H9 (cell line): ENCODE results near the gene ABCB1. TPM values are rescaled to one million over a fixed set of nuclear protein-coding genes. Genes with fewer than 3 reads are reported as not detected.
A peak's percentile ranks its signal among the peaks of the same experiment; 100 is the strongest.

ENCODE experiments used
- DNase-seq: peaks from one replicate; pipeline ENCODE4 v3.0.0-alpha.2; 2017
- H2AFZ ChIP-seq: one replicate; pipeline ENCODE4 v1.6.1; 2013; ENCODE audit warnings: mild to moderate bottlenecking, low read length, control low read depth, moderate library complexity
- H2AK5ac ChIP-seq: 2 replicates; pipeline ENCODE4 v1.6.1; 2013; ENCODE audit warnings: low read length, control low read depth, mixed read lengths; ENCODE audit not compliant: insufficient read length
- H2BK120ac ChIP-seq: one replicate; pipeline ENCODE4 v1.6.1; 2013; ENCODE audit warnings: low read depth, mild to moderate bottlenecking, low read length, control low read depth, inconsistent platforms; ENCODE audit not compliant: poor library complexity, severe bottlenecking
- H2BK12ac ChIP-seq: 2 replicates; pipeline ENCODE4 v1.6.1; 2013; ENCODE audit warnings: low read length, control low read depth, mixed read lengths, low read depth; ENCODE audit not compliant: insufficient read length
- H2BK15ac ChIP-seq: 2 replicates; pipeline ENCODE4 v1.6.1; 2013; ENCODE audit warnings: low read depth, low read length, control low read depth
- H2BK20ac ChIP-seq: one replicate; pipeline ENCODE4 v1.6.1; 2013; ENCODE audit warnings: low read depth, mild to moderate bottlenecking, low read length, control low read depth, inconsistent platforms; ENCODE audit not compliant: poor library complexity, severe bottlenecking
- H2BK5ac ChIP-seq: 2 replicates; pipeline ENCODE4 v1.6.1; 2013; ENCODE audit warnings: low read length, control low read depth, mixed read lengths; ENCODE audit not compliant: insufficient read length
- H3K14ac ChIP-seq: 2 replicates; pipeline ENCODE4 v1.6.1; 2013; ENCODE audit warnings: low read length, control low read depth; ENCODE audit not compliant: insufficient read depth
- H3K18ac ChIP-seq: 2 replicates; pipeline ENCODE4 v1.6.1; 2013; ENCODE audit warnings: low read depth, mild to moderate bottlenecking, mixed read lengths, low read length, control low read depth; ENCODE audit not compliant: insufficient read length
- H3K23ac ChIP-seq: 2 replicates; pipeline ENCODE4 v1.6.1; 2013; ENCODE audit warnings: low read length, control low read depth, mixed read lengths, low read depth; ENCODE audit not compliant: insufficient read length
- H3K23me2 ChIP-seq: 2 replicates; pipeline ENCODE4 v1.6.1; 2013; ENCODE audit warnings: low read depth, mild to moderate bottlenecking, mixed read lengths, low read length, control low read depth; ENCODE audit not compliant: insufficient read length, poor library complexity, severe bottlenecking
- H3K27ac ChIP-seq: 2 replicates; pipeline ENCODE4 v1.5.1; 2013; ENCODE audit warnings: low read length, control low read depth, mixed read lengths, low read depth; ENCODE audit not compliant: insufficient read length
- H3K27me3 ChIP-seq: 2 replicates; pipeline ENCODE4 v1.6.1; 2013; ENCODE audit warnings: low read length, control low read depth, inconsistent platforms; ENCODE audit not compliant: insufficient read depth
- H3K4ac ChIP-seq: 2 replicates; pipeline ENCODE4 v1.6.1; 2013; ENCODE audit warnings: low read depth, mild to moderate bottlenecking, control low read depth, inconsistent platforms, low read length, moderate library complexity
- H3K4me1 ChIP-seq: 2 replicates; pipeline ENCODE4 v1.6.1; 2013; ENCODE audit warnings: low read length, control low read depth, inconsistent platforms; ENCODE audit not compliant: insufficient read depth
- H3K4me2 ChIP-seq: 2 replicates; pipeline ENCODE4 v1.6.1; 2013; ENCODE audit warnings: low read length, control low read depth, mixed read lengths; ENCODE audit not compliant: insufficient read length, insufficient read depth
- H3K56ac ChIP-seq: 2 replicates; pipeline ENCODE4 v1.6.1; 2013; ENCODE audit warnings: low read depth, mild to moderate bottlenecking, mixed read lengths, low read length, control low read depth; ENCODE audit not compliant: insufficient read length
- H3K79me1 ChIP-seq: 2 replicates; pipeline ENCODE4 v1.6.1; 2013; ENCODE audit warnings: low read depth, mild to moderate bottlenecking, moderate library complexity, low read length, control low read depth, inconsistent platforms; ENCODE audit not compliant: insufficient read depth, poor library complexity, severe bottlenecking
- H3K79me2 ChIP-seq: 2 replicates; pipeline ENCODE4 v1.6.1; 2013; ENCODE audit warnings: low read length, control low read depth, inconsistent platforms; ENCODE audit not compliant: insufficient read depth
- H3K9ac ChIP-seq: 2 replicates; pipeline ENCODE4 v1.6.1; 2013; ENCODE audit warnings: low read length, control low read depth, mixed read lengths; ENCODE audit not compliant: insufficient read length; ENCODE audit errors: extremely low read depth
- H3K9me3 ChIP-seq: one replicate; pipeline ENCODE4 v1.6.1; 2013; ENCODE audit warnings: low read depth, low read length, inconsistent platforms; ENCODE audit not compliant: control insufficient read depth
- H3T11ph ChIP-seq: one replicate; pipeline ENCODE4 v1.6.1; 2013; ENCODE audit warnings: mild to moderate bottlenecking, low read length, control low read depth, inconsistent platforms
- H4K20me1 ChIP-seq: one replicate; pipeline ENCODE4 v1.6.1; 2013; ENCODE audit not compliant: control insufficient read depth, insufficient read length, insufficient read depth
- H4K5ac ChIP-seq: 2 replicates; pipeline ENCODE4 v1.6.1; 2013; ENCODE audit warnings: low read depth, mild to moderate bottlenecking, mixed read lengths, low read length, control low read depth; ENCODE audit not compliant: insufficient read length
- H4K8ac ChIP-seq: replicated peaks from 2 replicates; pipeline ENCODE4 v1.6.1; 2013; ENCODE audit warnings: low read length, control low read depth, mixed read lengths, low read depth; ENCODE audit not compliant: insufficient read length
- H4K91ac ChIP-seq: 2 replicates; pipeline ENCODE4 v1.6.1; 2013; ENCODE audit warnings: low read depth, mild to moderate bottlenecking, moderate library complexity, mixed read lengths, low read length, control low read depth; ENCODE audit not compliant: insufficient read length
- H3K27ac Mint-ChIP-seq, 3 experiments: 2 replicates in 2 of 3; 3 replicates in 1 of 3; pipeline ENCODE4 v1.8.0; 2020 to 2021; ENCODE audit warnings: mixed read lengths in 3 of 3, mild to moderate bottlenecking in 1 of 3, moderate library complexity in 1 of 3
- H3K27me3 Mint-ChIP-seq: 2 replicates; pipeline ENCODE4 v1.8.0; 2021; ENCODE audit warnings: low read depth, mild to moderate bottlenecking, moderate library complexity, mixed read lengths
- H3K36me3 Mint-ChIP-seq, 3 experiments: 2 replicates in 2 of 3; 3 replicates in 1 of 3; pipeline ENCODE4 v1.8.0; 2020 to 2021; ENCODE audit warnings: low read depth in 3 of 3, mixed read lengths in 3 of 3; ENCODE audit not compliant: insufficient read depth in 1 of 3
- H3K4me1 Mint-ChIP-seq, 2 experiments: 2 replicates each; pipeline ENCODE4 v1.8.0; 2020; ENCODE audit warnings: mixed read lengths in 2 of 2
- H3K4me3 Mint-ChIP-seq, 2 experiments: 2 replicates in 1 of 2; 3 replicates in 1 of 2; pipeline ENCODE4 v1.8.0; 2020 to 2021; ENCODE audit warnings: mild to moderate bottlenecking in 2 of 2, mixed read lengths in 2 of 2, moderate library complexity in 1 of 2
- H3K9me3 Mint-ChIP-seq, 2 experiments: 2 replicates in 1 of 2; 3 replicates in 1 of 2; pipeline ENCODE4 v1.8.0; 2020; ENCODE audit warnings: mild to moderate bottlenecking in 2 of 2, mixed read lengths in 2 of 2, moderate library complexity in 1 of 2
- CTCF ChIP-seq: fragments of 200-600 bp; sonication (generic); conservative IDR thresholded peaks from 3 replicates; pipeline ENCODE4 v1.8.0; 2021; ENCODE audit warnings: antibody characterized with exemption, mild to moderate bottlenecking
- WGBS: extraction: QIAGEN DNeasy Blood & Tissue Kit; methylation state at CpG from one replicate; pipeline ENCODE4 v1.1.7; 2013; ENCODE audit warnings: missing lambda C conversion rate, low lambda C conversion rate, mixed read lengths; ENCODE audit not compliant: insufficient read length; ENCODE audit errors: extremely low coverage; 5-methylcytosine and 5-hydroxymethylcytosine counted together
- total RNA-seq: library from RNA; stranded (reverse); gene quantifications from 2 replicates; pipeline ENCODE4 v1.2.1, GENCODE V29; 2021

The ABCB1 gene
- total RNA-seq, 1 experiment from 2014 or later = 0.33 TPM

GRCh38 chr7:87561702-87562101, 39.0 kb downstream of the ABCB1 start:
- Histone ChIP-seq H4K5ac (no peak overlapping the region), H4K20me1 (no peaks in the 10 kb centered on the region), H3K4me1 (peaks cover 7% of the 10 kb centered on the region; the same call in 1 of the 2 replicates), H3K79me1 (no peaks in the 10 kb centered on the region), H3K18ac (no peak overlapping the region), H3K4me2 (no peak overlapping the region), H2BK5ac (no peak overlapping the region), H3T11ph (no peak overlapping the region), H3K23me2 (no peaks in the 10 kb centered on the region), H2BK20ac (no peak overlapping the region), H3K23ac (no peak overlapping the region), H3K27me3 (no peaks in the 10 kb centered on the region), H3K4ac (no peak overlapping the region), H3K56ac (no peak overlapping the region), H4K8ac (no peak overlapping the region), H2BK120ac (no peak overlapping the region), H3K9ac (no peak overlapping the region), H4K91ac (no peak overlapping the region), H2AFZ (no peak overlapping the region), H2BK12ac (no peak overlapping the region), H2BK15ac (no peak overlapping the region), H3K14ac (no peak overlapping the region), H3K27ac (no peak overlapping the region), H3K9me3 (no peaks in the 10 kb centered on the region), H3K79me2 (no peaks in the 10 kb centered on the region), H2AK5ac (no peak overlapping the region)
- Mint-ChIP-seq H3K9me3 (no peaks in the 10 kb centered on the region), H3K27me3 (no peaks in the 10 kb centered on the region), H3K36me3 (no peaks in the 10 kb centered on the region; a peak in 1 of 7 replicates), H3K4me3 (no peak overlapping the region), H3K27ac (peak overlapping the region in 1 of 3 experiments; percentile 50; a peak in 1 of 7 replicates), H3K4me1 (peaks cover 28 to 39% of the 10 kb centered on the region in 2 experiments)
- DNase-seq = no peak
- TF ChIP-seq CTCF = no peak
- WGBS = no CpG with 5 or more reads among the region's 4 CpGs
